Activated naive CD4-positive, alpha-beta T cell treated with anti-CD3 and anti-CD28 coated beads for 36 hours (primary cell): ENCODE measurements around the gene SAFB. TPM values are rescaled to one million over a fixed set of nuclear protein-coding genes. Genes with fewer than 3 reads are reported as not detected.
A peak's percentile ranks its signal among the peaks of the same experiment; 100 is the strongest.
"Not testable (repeated sequence)": the region's sequence is repeated elsewhere in the genome, so short reads cannot be mapped to it uniquely, and the experiment has no call there.

ENCODE experiments used
- CTCF ChIA-PET: fragments of 350-600 bp; sonication (Branson Sonifier 250); formaldehyde crosslinking; loops from one replicate; lab custom pipeline; 2021; ENCODE audit warnings: antibody characterized with exemption; lab: Charles Lee
- DNase-seq: peaks from one replicate; pipeline ENCODE4 v3.0.0-alpha.2; 2020
- H3K27ac Mint-ChIP-seq: one replicate; pipeline ENCODE4 v1.8.0; 2021; ENCODE audit warnings: mild to moderate bottlenecking, mixed read lengths
- H3K27me3 Mint-ChIP-seq: one replicate; pipeline ENCODE4 v1.8.0; 2021; ENCODE audit warnings: low read depth, mixed read lengths
- H3K36me3 Mint-ChIP-seq: one replicate; pipeline ENCODE4 v1.8.0; 2021; ENCODE audit warnings: low read depth, mixed read lengths
- H3K4me1 Mint-ChIP-seq: one replicate; pipeline ENCODE4 v1.8.0; 2021; ENCODE audit warnings: low read depth, mixed read lengths
- H3K4me3 Mint-ChIP-seq: one replicate; pipeline ENCODE4 v1.8.0; 2021; ENCODE audit warnings: mild to moderate bottlenecking, moderate library complexity, mixed read lengths
- H3K9me3 Mint-ChIP-seq: one replicate; pipeline ENCODE4 v1.8.0; 2021; ENCODE audit warnings: mixed read lengths
- intact Hi-C: fragments of 100-400 bp; cut with micrococcal nuclease; formaldehyde crosslinking; loops from one replicate; pipeline ENCODE4 v1.15.1; 2023
- total RNA-seq, 2 experiments: library from RNA; stranded (reverse); gene quantifications; one replicate each; pipeline ENCODE4 v1.2.3, GENCODE V29; 2021

The SAFB gene
- total RNA-seq, 2 experiments from 2014 or later, result 120 to 129 TPM

- DNase-seq, result no peak
- no peaks in the 10 kb centered on the region for H3K9me3 Mint-ChIP-seq
- CTCF ChIA-PET, result no interaction called here
- H3K4me1 Mint-ChIP-seq, result peaks cover 12% of the 10 kb centered on the region
- H3K27me3 Mint-ChIP-seq, result no peaks in the 10 kb centered on the region
- peaks cover 70% of the 10 kb centered on the region for H3K36me3 Mint-ChIP-seq
- H3K27ac Mint-ChIP-seq, result peak overlapping the region; percentile 50
- no peak overlapping the region for H3K4me3 Mint-ChIP-seq
- intact Hi-C loops, result no loop called here
Measured at GRCh38 chr19:5603626-5604025, 19.3 kb upstream of the SAFB start.

DNA sequence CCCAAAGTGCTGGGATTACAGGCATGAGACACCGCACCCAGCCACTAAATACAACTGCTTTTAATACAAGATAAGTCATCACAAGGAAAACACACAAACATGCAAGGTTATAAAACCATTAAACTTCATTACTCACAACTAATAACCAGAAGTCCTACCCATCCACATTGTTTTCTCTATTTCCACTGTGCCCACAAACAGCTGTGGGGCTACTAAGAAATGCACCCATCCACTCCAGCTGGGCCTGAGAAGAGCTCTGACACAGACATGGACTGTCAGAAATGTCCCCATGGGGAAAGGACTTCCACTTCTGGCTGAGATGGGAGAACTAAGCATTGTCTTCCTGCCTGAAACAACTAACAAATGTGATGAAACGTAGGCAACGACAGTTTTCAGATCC lies 17.5 kb upstream of the SAFB start:
- Mint-ChIP-seq H3K27ac (no peak overlapping the region), H3K4me1 (peaks cover 12% of the 10 kb centered on the region), H3K4me3 (no peak overlapping the region), H3K36me3 (peaks cover 60% of the 10 kb centered on the region), H3K27me3 (no peaks in the 10 kb centered on the region), H3K9me3 (no peaks in the 10 kb centered on the region)
- CTCF ChIA-PET, result interaction anchor here (0.9 to 1.4 kb wide), 2 partner anchors 10 to 16 kb away, joined by 3 read pairs; no protein-coding TSS in a partner anchor
- intact Hi-C loops, result no loop called here
- no peak for DNase-seq

DNA sequence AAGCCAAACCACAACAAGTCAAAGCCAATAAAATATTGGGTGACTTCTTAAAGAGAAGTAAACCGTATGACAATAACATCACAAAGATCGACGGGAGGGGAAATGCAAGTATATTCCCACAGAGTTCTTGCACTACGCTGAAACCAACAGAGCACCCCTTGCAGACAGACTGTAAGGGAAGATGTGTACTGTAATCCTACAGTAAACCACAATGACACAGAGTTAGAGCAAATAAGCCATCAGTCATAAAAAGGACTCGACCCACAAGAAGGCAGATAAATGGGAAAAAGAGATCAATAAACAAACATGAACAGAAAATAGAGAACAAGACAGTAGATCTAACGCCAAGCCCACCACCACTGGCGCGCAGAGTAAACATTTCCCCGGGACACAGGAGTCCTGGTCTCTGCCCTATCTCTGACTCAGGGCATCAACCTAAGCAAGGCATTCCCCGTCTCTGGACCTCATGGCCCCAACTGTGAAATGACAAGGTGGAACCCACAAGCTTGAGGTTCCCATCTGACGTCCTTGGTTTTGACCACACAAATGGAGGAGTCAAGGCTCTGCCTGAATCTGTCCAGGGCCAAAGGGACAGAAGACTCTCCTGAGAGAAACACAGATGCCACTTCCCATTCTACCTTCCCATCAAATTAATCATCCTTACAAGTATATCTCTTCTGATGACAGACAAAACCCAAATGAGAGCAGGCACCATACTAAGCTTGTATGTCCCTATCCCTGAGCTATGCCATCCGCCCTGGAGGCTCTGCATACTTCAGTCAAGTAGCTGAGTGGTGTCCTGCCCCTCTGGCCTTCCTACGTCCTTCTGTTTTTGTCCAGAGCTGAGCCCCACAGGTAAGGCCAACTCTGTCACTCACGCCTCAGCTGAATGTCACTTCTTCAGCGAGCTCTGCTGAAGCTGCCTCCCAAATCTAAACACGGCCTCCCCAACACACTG lies 15.3 kb upstream of the SAFB start:
- intact Hi-C loops, result no loop called here
- no peak overlapping the region for H3K4me3 Mint-ChIP-seq
- no peak overlapping the region for H3K27ac Mint-ChIP-seq
- H3K36me3 Mint-ChIP-seq, result peaks cover 60% of the 10 kb centered on the region
- CTCF ChIA-PET, result no interaction called here
- no peaks in the 10 kb centered on the region for H3K9me3 Mint-ChIP-seq
- no peak for DNase-seq
- H3K4me1 Mint-ChIP-seq, result peaks cover 12% of the 10 kb centered on the region
- no peaks in the 10 kb centered on the region for H3K27me3 Mint-ChIP-seq

- no peaks in the 10 kb centered on the region for H3K27me3 Mint-ChIP-seq
- peaks cover 62% of the 10 kb centered on the region for H3K36me3 Mint-ChIP-seq
- H3K9me3 Mint-ChIP-seq, result no peaks in the 10 kb centered on the region
- no peak for DNase-seq
- H3K4me1 Mint-ChIP-seq, result peaks cover 12% of the 10 kb centered on the region
- CTCF ChIA-PET, result no interaction called here
- no peak overlapping the region for H3K27ac Mint-ChIP-seq
- H3K4me3 Mint-ChIP-seq, result no peak overlapping the region
- intact Hi-C loops, result no loop called here
Measured at GRCh38 chr19:5608291-5608690, 14.6 kb upstream of the SAFB start.

GRCh38 chr19:5608766-5609165 lies 14.1 kb upstream of the SAFB start:
- DNase-seq, H3K27ac Mint-ChIP-seq, H3K9me3 Mint-ChIP-seq, H3K27me3 Mint-ChIP-seq, CTCF ChIA-PET, H3K4me3 Mint-ChIP-seq, intact Hi-C loops: not testable (repeated sequence)
- peaks cover 10% of the 10 kb centered on the region for H3K4me1 Mint-ChIP-seq
- H3K36me3 Mint-ChIP-seq, result peaks cover 62% of the 10 kb centered on the region

DNA sequence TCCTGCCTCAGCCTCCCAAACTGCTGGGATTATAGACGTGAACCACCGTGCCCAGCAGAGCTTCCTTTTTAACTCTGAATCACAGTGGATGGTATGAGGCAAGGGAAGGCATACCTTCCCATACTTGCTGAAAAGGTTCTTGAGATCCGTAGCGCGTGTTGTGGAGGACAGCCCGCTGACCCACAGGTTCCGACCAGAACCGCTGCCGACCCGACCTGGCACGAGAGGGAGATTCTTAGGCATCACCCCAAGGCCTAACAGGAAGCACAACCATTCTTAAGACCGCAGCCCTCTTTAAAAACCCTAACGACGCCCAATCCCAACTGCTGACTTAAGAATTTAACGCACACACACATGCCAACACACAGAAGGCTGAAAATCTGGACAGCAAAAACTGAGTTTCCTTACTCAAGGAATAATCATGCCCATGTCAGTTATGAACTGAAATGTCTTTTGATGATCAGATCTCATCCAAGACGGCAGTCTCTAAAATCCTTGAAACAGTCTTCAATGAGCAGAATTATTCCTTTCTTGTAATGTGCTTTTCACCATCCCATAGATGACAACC lies 12.9 kb upstream of the SAFB start:
- H3K9me3 Mint-ChIP-seq, result no peaks in the 10 kb centered on the region
- CTCF ChIA-PET, result interaction anchor here (0.6 kb wide), 1 partner anchor 62 kb away, joined by 4 read pairs; no protein-coding TSS in a partner anchor
- H3K27me3 Mint-ChIP-seq, result no peaks in the 10 kb centered on the region
- no peak for DNase-seq
- H3K27ac Mint-ChIP-seq, result no peak overlapping the region
- H3K36me3 Mint-ChIP-seq, result peaks cover 65% of the 10 kb centered on the region
- H3K4me1 Mint-ChIP-seq, result peaks cover 10% of the 10 kb centered on the region
- H3K4me3 Mint-ChIP-seq, result no peak overlapping the region
- intact Hi-C loops, result no loop called here

GRCh38 chr19:5612891-5613865 lies 9.7 kb upstream of the SAFB start:
- Mint-ChIP-seq H3K4me1 (peaks cover 11% of the 10 kb centered on the region), H3K36me3 (peaks cover 60% of the 10 kb centered on the region), H3K4me3 (no peak overlapping the region), H3K27ac (no peak overlapping the region), H3K9me3 (no peaks in the 10 kb centered on the region), H3K27me3 (no peaks in the 10 kb centered on the region)
- intact Hi-C loops, result no loop called here
- DNase-seq, result no peak
- CTCF ChIA-PET, result no interaction called here

- intact Hi-C loops, result no loop called here
- no peak overlapping the region for H3K4me3 Mint-ChIP-seq
- peaks cover 60% of the 10 kb centered on the region for H3K36me3 Mint-ChIP-seq
- CTCF ChIA-PET, result interaction anchor here (1.2 kb wide), 1 partner anchor 179 kb away, joined by 3 read pairs; no protein-coding TSS in a partner anchor
- no peaks in the 10 kb centered on the region for H3K9me3 Mint-ChIP-seq
- H3K27me3 Mint-ChIP-seq, result no peaks in the 10 kb centered on the region
- DNase-seq, result no peak
- H3K4me1 Mint-ChIP-seq, result peaks cover 34% of the 10 kb centered on the region
- H3K27ac Mint-ChIP-seq, result no peak overlapping the region
Measured at GRCh38 chr19:5615756-5616327, 7.0 kb upstream of the SAFB start.

GRCh38 chr19:5617080-5617479 lies 5.8 kb upstream of the SAFB start:
- Mint-ChIP-seq H3K9me3 (no peaks in the 10 kb centered on the region), H3K27ac (no peak overlapping the region), H3K4me3 (no peak overlapping the region), H3K4me1 (peaks cover 41% of the 10 kb centered on the region), H3K36me3 (peaks cover 62% of the 10 kb centered on the region), H3K27me3 (no peaks in the 10 kb centered on the region)
- DNase-seq, result no peak
- CTCF ChIA-PET, result interaction anchor here (1.0 kb wide), 1 partner anchor 70 kb away, joined by 3 read pairs; no protein-coding TSS in a partner anchor
- intact Hi-C loops, result no loop called here

- CTCF ChIA-PET, result interaction anchor here (0.5 kb wide), 1 partner anchor 39 kb away, joined by 5 read pairs; no protein-coding TSS in a partner anchor
- Mint-ChIP-seq H3K4me3 (no peak overlapping the region), H3K27ac (peak overlapping the region; percentile 1), H3K4me1 (peaks cover 41% of the 10 kb centered on the region), H3K9me3 (no peaks in the 10 kb centered on the region), H3K27me3 (no peaks in the 10 kb centered on the region), H3K36me3 (peaks cover 59% of the 10 kb centered on the region)
- intact Hi-C loops, result no loop called here
- DNase-seq, result no peak
Measured at GRCh38 chr19:5618591-5618990, 4.3 kb upstream of the SAFB start.

DNA sequence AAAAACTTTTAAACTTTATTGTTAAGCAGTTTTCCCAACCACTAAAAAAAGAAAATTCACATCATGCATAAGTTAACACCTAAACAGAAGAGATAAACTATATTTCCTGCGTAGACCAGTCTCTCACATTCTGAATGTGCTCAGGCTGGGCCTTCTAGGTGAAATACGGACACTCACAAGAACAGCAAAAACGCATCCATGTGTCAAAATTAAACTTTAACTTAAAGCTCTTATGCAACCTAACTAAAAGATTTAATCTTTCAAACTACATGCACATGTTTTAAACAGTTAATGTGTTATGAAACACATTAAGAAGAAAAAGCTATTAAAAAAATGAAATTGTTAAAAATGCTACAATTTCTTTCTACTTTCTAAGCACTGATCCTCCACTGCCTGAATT lies 2.9 kb upstream of the SAFB start:
- DNase-seq, result no peak
- Mint-ChIP-seq H3K9me3 (no peaks in the 10 kb centered on the region), H3K27ac (no peak overlapping the region), H3K4me1 (peaks cover 47% of the 10 kb centered on the region), H3K4me3 (no peak overlapping the region), H3K27me3 (no peaks in the 10 kb centered on the region), H3K36me3 (peaks cover 59% of the 10 kb centered on the region)
- intact Hi-C loops, result loop anchor here (5.0 to 10.0 kb wide), 3 partner anchors 282 to 708 kb away; partner anchors contain the start of genes NDUFA11, RANBP3 and VMAC
- CTCF ChIA-PET, result interaction anchor here (0.6 to 0.8 kb wide), 2 partner anchors 97 to 100 kb away, joined by 3 to 4 read pairs; no protein-coding TSS in a partner anchor
